ENCODE data around the gene DYRK1A.

Gene DYRK1A

DNA sequence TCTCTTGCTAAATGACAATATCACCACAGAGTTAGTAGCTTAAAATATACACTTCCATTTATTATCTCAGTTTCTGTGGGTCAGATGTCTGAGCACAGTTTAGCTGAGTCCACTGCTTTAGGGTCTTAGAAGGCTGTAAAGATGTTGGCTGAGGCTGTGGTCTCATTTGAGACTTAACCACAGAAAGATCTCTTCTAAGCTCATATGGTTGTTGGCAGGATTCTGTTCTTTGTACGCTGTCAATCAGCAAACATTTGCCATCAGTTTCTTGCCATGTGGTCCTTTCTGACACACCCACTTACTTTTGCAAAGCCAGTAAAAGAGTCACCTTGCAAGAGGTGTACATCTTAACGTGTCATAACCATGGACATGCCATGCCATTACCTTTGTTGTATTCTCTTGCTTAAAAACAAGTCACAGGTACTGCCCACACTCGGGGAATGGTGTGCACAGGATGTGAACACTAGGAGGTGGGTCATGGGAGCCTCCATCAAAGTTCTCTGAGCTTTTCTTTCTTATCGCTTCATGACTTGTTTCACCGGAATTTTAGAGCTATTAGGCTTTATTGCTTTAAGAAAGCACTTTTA lies 18.7 kb downstream of the DYRK1A start:
- DNase-seq: no peak

DNA sequence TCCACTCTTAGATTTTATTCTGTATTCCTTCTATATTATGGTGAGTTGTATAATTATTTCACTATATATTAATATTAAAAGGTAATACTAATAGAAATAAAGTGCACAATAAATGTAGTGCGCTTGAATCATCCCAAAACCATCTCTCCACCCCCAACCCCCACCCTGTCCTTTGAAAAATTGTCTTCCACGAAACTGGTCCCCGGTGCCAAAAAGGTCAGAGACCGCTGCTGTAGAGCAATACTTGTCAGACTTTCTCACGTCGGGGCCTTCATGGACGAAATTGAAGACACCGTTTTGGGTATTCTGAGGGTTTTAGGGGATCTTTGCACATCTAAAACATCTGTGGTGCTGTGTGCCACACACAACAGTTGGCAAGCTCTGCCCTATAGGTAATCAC lies 19.6 kb downstream of the DYRK1A start:
- no peak for DNase-seq

DNA sequence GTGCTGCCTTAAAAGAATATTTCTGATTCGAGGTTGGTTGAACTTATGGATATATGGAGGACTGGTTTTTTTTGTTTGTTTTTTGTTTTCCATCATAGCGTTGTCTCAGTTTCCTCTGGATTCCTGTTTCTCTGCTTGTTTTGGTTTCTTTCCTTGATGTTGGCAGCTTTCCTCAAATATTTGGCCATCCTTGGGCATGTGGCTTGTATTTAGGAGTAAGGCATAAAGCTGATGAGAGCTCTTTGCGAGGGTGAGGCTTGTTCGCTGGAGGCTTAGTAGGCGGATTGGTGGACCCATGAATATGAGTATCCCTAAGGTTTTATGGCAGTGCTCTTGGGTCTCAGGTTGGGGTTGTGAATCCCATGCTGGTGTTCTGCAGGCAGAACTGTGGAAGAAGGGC lies 22.9 kb downstream of the DYRK1A start:
- DNase-seq: no peak

DNA sequence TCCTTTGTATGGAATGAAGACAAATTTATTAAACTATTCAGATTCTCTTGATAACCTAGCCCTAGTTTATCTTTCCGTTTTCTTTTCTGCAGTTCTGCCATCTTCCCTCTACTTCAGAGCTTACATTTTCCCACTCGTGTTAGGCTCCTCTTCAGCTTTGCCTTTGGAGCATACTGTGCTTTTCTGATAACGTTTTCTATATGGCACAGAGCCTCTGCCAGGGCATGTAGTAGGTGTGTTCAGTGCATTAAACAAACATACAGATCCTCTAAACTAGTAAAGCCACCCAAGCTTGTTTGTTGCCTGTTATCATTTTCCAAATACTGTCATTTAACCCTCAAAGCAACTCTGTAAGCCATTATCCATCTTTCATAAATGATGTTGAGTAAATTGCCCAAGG lies 25.1 kb downstream of the DYRK1A start:
- no peak for DNase-seq

DNA sequence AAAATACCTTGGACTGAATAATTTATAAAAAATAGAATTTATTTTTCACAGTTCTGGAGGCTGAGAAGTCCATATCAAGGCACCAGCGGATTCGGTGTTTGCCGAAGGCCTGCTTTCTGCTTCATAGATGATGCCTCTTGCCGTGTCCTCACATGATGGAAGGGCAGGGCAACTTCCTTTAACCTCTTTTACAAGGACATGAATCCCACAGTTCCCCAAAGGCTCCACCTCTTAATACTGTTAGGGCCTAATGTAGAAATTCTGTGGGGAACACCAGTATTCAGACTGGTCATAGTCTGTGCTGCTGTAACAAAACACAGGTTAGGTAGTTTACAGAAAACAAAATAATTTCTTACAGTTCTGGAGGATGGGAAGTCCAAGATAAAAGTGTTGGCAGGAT lies 25.9 kb downstream of the DYRK1A start:
- DNase-seq: no peak

DNA sequence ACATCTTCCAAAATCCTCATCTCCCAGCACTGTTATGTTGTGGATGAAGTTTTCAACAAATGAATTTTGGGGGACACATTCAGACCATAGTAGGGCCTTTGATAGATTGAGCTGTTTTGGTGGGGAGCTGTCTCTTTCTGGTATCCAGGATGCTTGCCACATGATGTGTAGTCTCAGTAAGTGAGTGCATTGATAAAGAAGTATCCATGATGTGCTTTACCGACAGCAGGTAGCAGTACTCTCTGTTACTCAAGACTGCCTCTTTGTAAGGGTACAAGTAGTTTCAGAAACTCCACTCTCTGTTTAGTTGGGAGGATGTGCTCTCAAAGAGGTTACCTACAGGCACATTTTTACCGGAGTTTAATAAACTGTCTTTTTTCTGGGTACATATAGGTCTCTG lies 26.5 kb downstream of the DYRK1A start:
- no peak for DNase-seq

DNA sequence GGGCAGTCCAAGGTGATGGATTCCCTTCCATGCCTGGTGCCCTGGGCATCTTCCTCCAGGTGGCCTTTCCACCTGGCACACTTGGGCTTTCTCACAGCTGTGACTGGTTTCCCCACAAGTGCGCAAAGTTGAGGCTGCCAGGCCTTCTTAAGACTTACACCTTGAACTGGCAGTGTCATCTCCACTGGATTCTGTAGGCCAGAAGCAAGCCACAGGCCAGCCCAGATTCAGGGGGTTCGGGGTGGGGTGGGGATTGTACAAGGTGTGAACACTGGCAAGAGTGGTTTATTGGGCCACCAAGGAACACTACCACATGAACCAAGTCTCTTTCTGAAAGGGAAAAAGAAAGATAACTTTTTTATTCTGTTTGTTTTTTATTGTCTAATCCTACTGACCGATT lies 27.2 kb downstream of the DYRK1A start:
- DNase-seq: no peak

DNA sequence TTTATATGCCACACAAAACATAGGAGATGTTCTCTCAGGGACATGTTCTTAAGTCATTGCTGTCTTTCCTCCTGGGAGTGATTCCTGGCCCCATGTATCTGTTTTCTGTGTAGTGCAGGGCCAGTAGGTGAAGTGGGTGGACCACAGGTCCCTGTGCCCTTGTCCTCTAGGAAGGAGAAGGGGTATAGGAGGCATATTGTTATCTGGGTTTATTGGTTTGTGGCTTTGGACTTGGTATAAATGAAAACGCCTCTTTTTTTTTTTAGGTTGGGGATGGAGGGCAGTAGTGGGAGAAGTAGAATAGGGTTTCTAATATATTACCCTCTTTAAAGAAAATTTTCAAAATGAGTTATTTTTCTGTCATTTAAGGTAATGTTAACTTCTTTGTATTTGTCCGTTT lies 29.4 kb downstream of the DYRK1A start:
- no peak for DNase-seq

DNA sequence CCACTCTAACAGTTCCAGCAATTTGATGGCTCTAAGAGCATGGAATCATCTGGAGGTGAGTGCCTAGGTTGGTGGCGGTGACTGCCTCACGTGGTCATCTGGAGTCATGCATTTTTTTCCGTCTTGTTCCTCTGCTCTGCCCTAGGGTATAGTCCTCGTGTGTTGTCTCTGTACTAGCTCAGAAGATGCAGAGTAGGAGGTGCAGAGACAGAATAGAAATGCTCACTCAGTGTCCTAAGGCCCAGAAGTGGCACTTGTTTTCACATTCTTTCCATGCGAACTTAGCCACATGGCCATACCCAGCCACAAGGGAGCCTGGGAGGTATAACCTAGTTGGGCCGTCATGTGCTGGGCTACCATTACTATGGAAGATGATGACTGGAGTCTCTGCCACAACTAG lies 30.3 kb downstream of the DYRK1A start:
- DNase-seq: no peak

DNA sequence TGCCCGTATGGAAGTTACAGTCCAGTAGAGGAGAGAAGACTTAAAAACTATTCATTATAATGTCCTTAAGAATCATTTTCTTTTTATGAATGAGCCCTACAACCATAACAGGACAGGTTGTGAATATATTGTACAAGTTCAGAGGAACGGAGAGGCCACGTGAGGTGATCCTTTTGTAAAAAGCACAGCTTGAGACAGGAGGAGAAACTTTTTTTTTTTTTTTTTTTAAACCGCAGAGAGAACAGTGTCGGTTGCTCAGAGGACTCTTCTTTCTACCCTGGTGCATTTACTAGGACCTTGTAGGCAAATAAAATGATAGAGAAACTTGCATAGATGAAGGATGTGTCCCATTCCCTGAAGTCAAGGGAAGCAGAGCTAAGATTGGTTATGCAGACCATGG lies 32.1 kb downstream of the DYRK1A start:
- DNase-seq: no peak

DNA sequence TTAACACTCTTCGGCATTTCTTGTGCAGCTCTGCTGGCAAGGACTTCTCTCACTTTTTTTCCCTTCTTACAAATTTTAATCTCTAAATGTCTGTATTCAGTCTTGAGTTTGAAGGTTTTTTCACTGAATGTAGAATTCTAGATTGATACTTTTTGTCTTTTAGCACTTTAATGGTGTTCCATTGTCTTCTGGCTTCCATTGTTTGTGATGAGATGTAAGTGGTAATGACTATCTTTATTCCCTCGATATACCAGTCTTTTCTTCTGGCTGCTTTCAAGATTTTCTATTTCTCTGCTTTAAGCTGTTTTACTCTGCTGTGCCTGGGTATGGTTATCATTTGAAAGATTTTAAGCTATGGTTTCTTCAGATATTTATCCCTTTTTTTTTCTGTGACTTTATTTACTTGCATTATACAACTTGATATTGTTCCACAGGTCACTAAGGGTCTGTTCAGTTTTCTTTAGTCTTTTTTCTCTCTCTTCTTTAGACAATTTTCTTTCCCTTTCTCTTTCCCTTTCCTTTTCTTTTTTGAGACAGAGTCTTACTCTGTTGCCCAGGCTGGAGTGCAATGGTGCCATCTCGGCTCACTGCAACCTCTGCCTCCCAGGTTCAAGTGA lies 35.8 kb downstream of the DYRK1A start:
- no peak for DNase-seq

DNA sequence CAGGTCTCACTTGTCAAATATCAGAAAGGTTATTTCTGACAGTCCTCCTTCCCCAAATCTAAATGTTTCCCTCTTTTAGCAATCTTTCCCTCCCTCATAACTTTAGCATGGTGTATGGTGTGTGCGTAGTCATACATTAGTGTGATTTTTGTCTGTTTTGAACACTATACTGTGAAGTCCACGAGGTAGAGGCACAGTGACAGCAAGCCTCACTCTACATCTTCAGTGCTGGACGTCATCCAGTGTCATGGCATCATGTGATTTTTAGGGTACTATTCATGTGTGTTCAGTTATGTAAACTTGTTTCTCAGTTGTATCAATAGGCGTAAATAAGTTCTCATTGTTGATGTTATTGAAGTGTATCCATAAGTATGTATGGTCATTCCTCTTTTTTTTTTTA lies 39.1 kb downstream of the DYRK1A start:
- DNase-seq: no peak

DNA sequence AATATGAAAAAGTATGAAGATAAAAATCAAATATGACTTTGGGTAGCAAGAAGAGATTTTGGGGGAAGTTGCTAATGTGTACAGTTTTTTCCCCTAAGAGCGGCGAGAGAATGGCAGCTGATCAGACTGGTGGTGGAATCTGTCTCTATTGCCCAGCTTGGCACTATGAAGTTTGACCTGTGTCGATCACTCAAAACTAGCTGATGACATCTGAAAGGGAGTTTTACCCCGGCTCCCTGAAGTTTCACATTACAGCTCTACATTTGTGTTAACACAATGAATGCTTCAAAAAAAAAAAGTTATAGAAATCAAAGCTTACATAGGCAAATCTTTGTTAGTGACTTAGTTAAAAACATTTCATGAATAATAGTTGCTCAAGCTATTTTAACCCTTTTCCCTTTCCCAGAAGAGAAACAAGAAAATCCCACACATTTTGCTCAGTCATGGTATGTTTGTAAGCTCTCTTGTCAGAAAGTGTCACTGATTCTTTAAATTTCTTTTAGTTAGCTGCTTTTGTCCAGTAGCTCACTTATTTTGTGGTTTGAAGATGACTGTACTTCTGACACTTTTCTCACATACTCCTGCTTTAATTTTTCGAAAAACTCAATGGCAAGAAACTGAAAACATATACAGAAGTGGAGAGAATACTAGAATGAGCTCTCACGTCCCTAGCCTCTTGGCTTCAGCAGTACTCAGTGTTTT lies 41.3 kb downstream of the DYRK1A start:
- DNase-seq: no peak

DNA sequence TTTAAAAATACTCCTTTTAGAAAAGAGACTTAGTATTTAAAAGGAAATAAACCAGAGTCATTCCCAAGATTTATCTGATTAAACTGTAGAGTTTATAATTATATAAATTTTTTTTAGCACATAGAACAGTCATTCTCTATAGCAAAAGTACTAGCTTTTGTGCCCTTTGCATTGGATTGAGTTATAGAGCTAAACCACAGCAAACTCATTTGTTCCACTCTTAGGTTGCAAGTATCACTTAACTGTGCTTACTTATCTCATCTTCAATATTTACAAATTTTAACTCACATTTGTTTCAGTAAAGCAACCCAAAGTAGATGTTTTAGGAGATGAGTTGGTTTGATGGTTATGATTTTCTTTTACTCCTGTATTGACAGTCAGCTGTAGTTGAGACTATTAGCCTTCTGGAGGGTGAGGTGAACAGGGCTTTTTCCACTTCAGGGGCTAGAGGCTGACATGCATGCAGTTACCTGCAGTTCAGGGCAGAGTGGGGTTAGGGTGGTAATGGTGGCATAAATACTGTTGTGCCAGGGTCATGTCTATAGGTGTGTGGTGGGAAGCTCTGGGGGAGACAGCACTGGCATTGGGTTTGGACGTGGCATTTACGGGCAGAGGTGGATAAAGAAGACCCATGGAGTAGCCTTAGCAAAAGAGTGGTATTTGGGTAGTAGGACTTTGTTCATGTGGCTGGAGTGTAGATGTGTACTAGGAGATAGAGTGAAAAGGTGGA lies 42.1 kb downstream of the DYRK1A start:
- no peak for DNase-seq

DNA sequence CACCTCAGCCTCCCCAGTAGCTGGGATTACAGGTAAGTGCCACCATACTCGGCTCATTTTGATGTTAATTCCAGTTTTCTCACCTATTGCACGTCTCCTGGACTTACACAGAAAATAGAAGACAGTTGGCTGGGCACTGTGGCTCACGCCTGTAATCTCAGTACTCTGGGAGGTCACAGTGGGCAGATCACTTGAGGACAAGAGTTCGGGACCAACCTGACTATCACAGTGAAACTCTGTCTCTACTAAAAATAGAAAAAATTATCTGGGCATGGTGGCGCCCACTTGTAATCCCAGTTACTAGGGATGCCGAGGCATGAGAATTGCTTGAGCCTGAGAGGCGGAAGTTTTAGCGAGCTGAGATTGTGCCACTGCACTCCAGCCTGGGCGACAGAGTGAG lies 44.1 kb downstream of the DYRK1A start:
- no peak for DNase-seq

DNA sequence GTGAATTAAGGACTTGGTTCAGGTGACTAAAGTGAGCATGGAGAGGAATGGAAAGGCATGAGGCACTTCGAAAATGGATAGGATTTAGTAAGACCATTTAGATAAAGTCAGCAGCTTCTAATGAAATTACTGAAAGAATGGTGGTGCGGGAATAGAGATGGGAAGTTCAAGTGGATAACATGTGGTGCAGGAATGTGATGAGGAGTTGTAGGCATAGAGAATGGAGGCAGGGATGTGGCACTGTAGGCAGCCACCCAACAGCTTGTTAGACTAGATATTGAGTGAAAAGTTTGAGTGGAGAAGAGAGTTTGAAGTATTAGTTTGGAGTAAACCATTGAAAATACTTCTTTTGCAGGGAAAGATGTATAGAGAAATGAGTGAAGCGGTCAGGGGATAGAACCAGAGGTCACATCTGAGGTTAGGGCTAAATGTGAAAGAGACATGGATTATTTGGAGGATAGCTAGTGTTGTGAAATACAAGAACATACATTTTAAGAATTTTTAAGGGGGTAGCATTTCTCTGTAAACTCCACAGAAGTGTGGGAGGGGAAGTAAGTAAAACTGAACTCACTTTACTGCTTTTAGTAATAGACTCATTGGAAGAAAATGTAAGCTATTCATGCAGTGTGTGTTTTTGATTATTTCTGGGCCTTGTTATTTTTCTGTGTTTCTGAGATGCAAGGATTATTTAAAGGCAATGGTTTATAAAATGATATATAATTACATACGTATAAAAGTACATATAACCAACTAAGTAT lies 46.2 kb downstream of the DYRK1A start:
- no peak for DNase-seq

DNA sequence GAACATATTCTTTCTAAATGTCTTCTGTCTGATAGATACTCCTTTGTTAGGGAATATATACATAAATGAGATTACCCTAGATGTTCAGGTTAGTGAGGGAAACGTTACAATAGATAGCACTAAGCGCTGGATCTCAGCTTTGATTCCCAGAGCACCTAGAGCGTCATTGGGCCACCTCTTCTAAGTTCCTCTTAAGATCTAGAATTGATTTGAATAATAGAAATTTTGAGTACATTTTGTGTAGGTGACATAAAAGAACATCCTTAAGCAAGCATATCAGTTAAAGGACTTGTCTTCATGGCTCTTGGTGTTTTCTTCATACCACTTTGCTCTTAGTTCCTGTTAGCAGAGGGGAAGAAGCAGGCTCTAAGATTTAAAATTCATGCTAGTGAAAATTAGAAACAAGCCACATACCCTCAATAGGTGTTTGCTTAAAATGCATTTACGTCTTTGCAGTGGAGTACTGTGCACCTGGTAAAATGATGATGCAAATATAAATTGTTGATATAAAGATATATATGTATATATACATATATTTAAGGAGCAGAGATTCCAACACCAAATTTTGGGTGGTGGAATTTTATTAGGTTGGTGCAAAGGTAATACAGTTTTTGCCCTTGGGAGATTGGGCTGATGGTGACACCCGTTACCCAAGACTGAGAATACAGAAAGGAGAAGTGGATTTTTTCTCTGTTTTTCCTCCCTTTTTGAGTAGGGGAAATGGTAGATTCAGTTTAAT lies 47.1 kb downstream of the DYRK1A start:
- DNase-seq: no peak

DNA sequence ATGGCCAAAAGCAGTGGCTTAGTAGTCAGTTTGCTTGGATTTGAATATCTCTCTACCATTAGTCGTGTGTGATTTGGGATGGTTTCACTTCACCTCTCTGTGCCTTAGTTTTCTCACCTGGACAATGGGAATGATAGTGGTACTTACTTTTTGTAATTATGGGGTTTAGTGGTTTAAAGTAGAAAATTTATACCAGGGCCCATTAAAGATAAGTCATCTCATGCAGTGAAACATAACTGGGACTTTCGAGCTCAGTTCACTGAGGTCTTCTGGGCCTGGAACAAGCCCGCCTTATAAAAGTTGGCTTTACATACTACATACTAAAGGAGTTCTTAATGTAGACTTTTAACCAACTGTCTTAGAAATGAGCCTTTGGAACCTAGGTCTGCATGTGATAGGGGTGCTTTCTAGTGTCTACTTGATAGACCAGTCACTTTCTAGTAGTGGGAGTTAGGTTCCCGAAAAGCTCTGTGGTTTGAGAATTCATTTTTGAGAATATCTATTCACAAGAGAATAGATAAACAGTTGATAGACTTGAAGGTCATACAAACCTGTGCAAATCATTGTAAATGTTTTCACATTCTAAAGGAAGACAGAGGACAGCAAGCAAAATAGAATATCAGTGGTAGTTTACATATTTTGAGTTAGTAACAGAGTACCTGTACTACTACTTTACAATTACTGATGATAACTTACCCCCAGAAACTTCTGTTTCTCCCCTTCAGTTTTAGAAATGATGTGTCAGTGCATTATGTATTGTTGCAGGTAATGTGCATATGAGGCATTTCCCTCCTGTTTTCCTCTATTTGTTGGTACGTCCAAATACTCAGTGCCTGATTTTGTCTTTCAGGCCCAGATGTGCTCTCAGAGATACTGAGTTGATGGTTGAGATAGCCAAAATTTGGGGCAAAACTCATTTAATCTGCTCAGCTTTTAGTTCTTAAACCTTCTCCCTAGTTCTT lies 48.0 kb downstream of the DYRK1A start:
- DNase-seq: no peak

DNA sequence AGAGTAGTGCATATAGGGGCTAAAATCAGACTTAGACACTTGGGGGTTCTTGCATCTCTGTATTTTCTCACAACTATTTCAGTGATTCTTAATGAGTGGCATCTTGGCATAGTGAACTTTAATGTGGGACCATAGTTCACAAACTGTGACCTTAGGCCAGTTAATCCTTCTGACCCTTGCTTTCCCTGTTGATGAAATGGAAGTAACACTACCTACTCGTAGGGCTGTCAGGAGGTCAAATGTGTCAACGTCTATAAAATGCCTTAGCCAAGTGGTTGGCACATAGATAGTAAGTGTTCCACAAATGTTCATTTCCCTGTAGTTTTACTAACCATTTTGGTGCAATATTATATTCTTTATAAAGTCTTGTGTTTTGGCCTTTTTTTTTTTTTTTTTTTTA lies 49.4 kb downstream of the DYRK1A start:
- no peak for DNase-seq

DNA sequence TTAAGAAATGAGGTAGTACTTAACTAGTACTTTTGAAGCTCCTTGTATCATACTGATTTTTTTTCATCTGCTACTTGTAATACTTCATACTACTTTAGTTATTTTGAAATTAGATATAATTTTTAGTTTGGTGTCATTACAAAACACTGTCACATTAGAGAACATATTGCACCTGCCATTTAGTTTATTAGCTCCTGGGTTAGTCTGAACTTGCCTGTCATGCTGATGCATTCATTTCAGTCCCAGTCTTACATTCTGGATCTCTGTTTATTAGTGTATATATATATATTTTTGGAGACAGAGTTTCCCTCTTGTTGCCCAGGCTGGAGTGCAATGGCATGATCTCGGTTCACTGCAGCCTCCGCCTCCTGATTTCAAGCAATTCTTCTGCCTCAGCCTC lies 50.3 kb downstream of the DYRK1A start:
- no peak for DNase-seq

DNA sequence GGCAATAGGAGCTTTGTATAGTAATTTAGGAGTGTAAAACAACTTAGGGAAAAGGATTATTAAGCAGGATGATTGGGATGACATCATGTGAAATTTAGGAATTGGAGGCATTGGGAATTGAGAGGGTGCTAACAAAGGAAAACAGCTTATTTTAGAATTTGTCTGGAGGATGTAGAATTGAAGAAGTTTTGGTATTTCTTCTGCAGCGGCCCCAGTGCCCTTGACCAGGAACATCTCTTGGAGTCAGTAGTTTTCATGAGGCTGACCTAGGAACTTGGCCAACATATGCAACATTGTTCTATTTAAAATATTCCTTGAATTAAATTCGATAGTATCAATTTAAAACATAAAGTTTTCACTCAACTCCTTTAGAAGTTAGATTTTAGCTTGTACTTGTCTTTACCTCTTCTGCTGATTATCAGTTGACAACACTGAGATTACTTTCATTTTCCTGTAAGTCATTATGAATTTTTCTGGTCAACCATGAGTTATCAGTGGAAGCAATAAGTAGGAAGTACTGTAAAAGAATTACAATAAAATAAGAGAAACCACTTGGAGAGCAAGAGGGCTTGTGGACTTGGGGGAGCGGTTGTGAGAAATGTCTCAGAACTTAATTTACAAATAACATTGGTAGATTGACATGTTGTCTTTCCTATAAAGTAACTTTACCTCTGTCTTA lies 52.8 kb downstream of the DYRK1A start:
- no peak for DNase-seq

All from COR-L47 (cell line).